CD14-positive monocyte (primary cell): ENCODE results near the gene PDE4D. TPM values are rescaled to one million over a fixed set of nuclear protein-coding genes. Genes with fewer than 3 reads are reported as not detected.

Experiments
- DNase-seq, 3 donors: peaks; one replicate each; pipeline ENCODE4 v3.0.0-alpha.2; 2011 to 2022
- H2AFZ ChIP-seq: 2 replicates; pipeline ENCODE4 v1.6.0; 2012; ENCODE audit warnings: mild to moderate bottlenecking, low read depth, low read length, inconsistent platforms; ENCODE audit not compliant: insufficient read depth, poor library complexity, severe bottlenecking
- H3K27ac ChIP-seq, 2 donors: 1 replicate in 1 of 2; 2 replicates in 1 of 2; pipeline ENCODE4 v1.5.1; 2012 to 2013; ENCODE audit warnings: low read length in 2 of 2, control low read depth in 1 of 2, inconsistent platforms in 1 of 2, low read depth in 1 of 2, mild to moderate bottlenecking in 1 of 2
- H3K27me3 ChIP-seq, 2 donors: one replicate each; pipeline versions ENCODE4 v1.6.0 to v1.6.1; 2011 to 2013; ENCODE audit warnings: low read length in 2 of 2; ENCODE audit not compliant: control insufficient read depth in 2 of 2, insufficient read depth in 2 of 2
- H3K36me3 ChIP-seq, 2 donors: replicated peaks in 1 of 2; 1 replicate in 1 of 2; 2 replicates in 1 of 2; pipeline versions ENCODE4 v1.5.1 to v1.6.1; 2012 to 2013; ENCODE audit warnings: low read length in 2 of 2, control low read depth in 1 of 2, inconsistent platforms in 1 of 2, mild to moderate bottlenecking in 1 of 2; ENCODE audit not compliant: insufficient read depth in 2 of 2, control insufficient read depth in 1 of 2
- H3K4me1 ChIP-seq, 2 donors: 1 replicate in 1 of 2; 2 replicates in 1 of 2; pipeline versions ENCODE4 v1.5.1 to v1.6.1; 2012 to 2013; ENCODE audit warnings: low read length in 2 of 2, control low read depth in 1 of 2, inconsistent platforms in 1 of 2, mild to moderate bottlenecking in 1 of 2, moderate library complexity in 1 of 2; ENCODE audit not compliant: insufficient read depth in 2 of 2, control insufficient read depth in 1 of 2
- H3K4me2 ChIP-seq: replicated peaks from 2 replicates; pipeline ENCODE3; 2012; ENCODE audit warnings: low read length, moderate library complexity, mild to moderate bottlenecking; ENCODE audit not compliant: poor library complexity, severe bottlenecking; ENCODE audit errors: extremely low read depth
- H3K4me3 ChIP-seq, 3 experiments: fragments of 200-600 bp in 1 of 3; sonication (generic) in 1 of 3; replicated peaks in 1 of 3; 1 replicate in 2 of 3; 2 replicates in 1 of 3; pipeline ENCODE4 v1.5.1; 2011 to 2013; ENCODE audit warnings: low read length in 3 of 3, mild to moderate bottlenecking in 3 of 3, control low read depth in 2 of 3, low read depth in 2 of 3, inconsistent platforms in 1 of 3, moderate library complexity in 1 of 3
- H3K79me2 ChIP-seq: 2 replicates; pipeline ENCODE4 v1.6.0; 2012; ENCODE audit warnings: mild to moderate bottlenecking, control low read depth, inconsistent platforms, low read length, moderate library complexity; ENCODE audit not compliant: insufficient read depth
- H3K9ac ChIP-seq: 2 replicates; pipeline ENCODE4 v1.6.0; 2017; ENCODE audit warnings: low read length, mild to moderate bottlenecking; ENCODE audit not compliant: insufficient read depth, poor library complexity, severe bottlenecking
- H3K9me3 ChIP-seq, 2 donors: replicated peaks in 1 of 2; 1 replicate in 1 of 2; 2 replicates in 1 of 2; pipeline versions ENCODE4 v1.5.1 to v1.6.1; 2012 to 2013; ENCODE audit warnings: low read length in 2 of 2, control low read depth in 1 of 2; ENCODE audit not compliant: control insufficient read depth in 1 of 2, insufficient read depth in 1 of 2
- H4K20me1 ChIP-seq: 2 replicates; pipeline ENCODE4 v1.6.0; 2012; ENCODE audit warnings: mild to moderate bottlenecking, low read length, control low read depth, moderate library complexity; ENCODE audit not compliant: insufficient read depth
- H3K27ac Mint-ChIP-seq, 7 donors: one replicate each; pipeline ENCODE4 v1.8.0; 2020; ENCODE audit warnings: mild to moderate bottlenecking in 7 of 7, mixed read lengths in 7 of 7, moderate library complexity in 6 of 7, inconsistent platforms in 2 of 7
- H3K27me3 Mint-ChIP-seq, 3 donors: one replicate each; pipeline ENCODE4 v1.8.0; 2021 to 2022; ENCODE audit warnings: low read depth in 3 of 3, mild to moderate bottlenecking in 3 of 3, mixed read lengths in 3 of 3, moderate library complexity in 3 of 3, inconsistent platforms in 1 of 3
- H3K36me3 Mint-ChIP-seq, 2 donors: one replicate each; pipeline ENCODE4 v1.8.0; 2020; ENCODE audit warnings: mixed read lengths in 2 of 2, inconsistent platforms in 1 of 2, mild to moderate bottlenecking in 1 of 2
- H3K4me1 Mint-ChIP-seq: one replicate; pipeline ENCODE4 v1.8.0; 2020; ENCODE audit warnings: mild to moderate bottlenecking, mixed read lengths
- H3K4me3 Mint-ChIP-seq, 2 donors: one replicate each; pipeline ENCODE4 v1.8.0; 2020; ENCODE audit warnings: mild to moderate bottlenecking in 2 of 2, mixed read lengths in 2 of 2, moderate library complexity in 1 of 2
- H3K9me3 Mint-ChIP-seq, 7 donors: one replicate each; pipeline ENCODE4 v1.8.0; 2020 to 2022; ENCODE audit warnings: mixed read lengths in 7 of 7, mild to moderate bottlenecking in 6 of 7, moderate library complexity in 6 of 7, inconsistent platforms in 2 of 7
- CTCF ChIP-seq: fragments of 200-600 bp; IDR thresholded peaks from one replicate; pipeline ENCODE4 v1.8.0; 2022; ENCODE audit warnings: antibody characterized with exemption, mild to moderate bottlenecking
- WGBS: methylation state at CpG from one replicate; pipeline ENCODE4 v1.1.5; 2013; ENCODE audit warnings: missing lambda C conversion rate; ENCODE audit not compliant: insufficient coverage; 5-methylcytosine and 5-hydroxymethylcytosine counted together
- intact Hi-C, 2 donors: fragments of 100-400 bp; cut with micrococcal nuclease; formaldehyde crosslinking; loops; one replicate each; pipeline versions ENCODE4 v1.15.0 to v1.15.1; 2023
- polyA plus RNA-seq, 3 donors: library from polyadenylated mRNA; depleted of rRNA in 1 of 3; unstranded in 2 of 3; stranded (reverse) in 1 of 3; fragments of 300-500 nt in 2 of 3; fragments of >200 nt in 1 of 3; fragmentation: Illumina TruSeq in 2 of 3; gene quantifications; 1 replicate in 2 of 3; 2 replicates in 1 of 3; pipeline ENCODE4 v1.2.3, GENCODE V29; 2012 to 2021

PDE4D gene
- polyA plus RNA-seq, 3 donors = 1.9 to 3.4 (median 2.8) TPM

- Histone ChIP-seq H4K20me1 (no peaks in the 10 kb centered on the region), H3K4me3 (no peak overlapping the region), H2AFZ (no peak overlapping the region), H3K79me2 (no peaks in the 10 kb centered on the region), H3K27ac (no peak overlapping the region), H3K9me3 (no peaks in the 10 kb centered on the region), H3K36me3 (no peaks in the 10 kb centered on the region), H3K4me2 (no peak overlapping the region), H3K9ac (no peak overlapping the region), H3K4me1 (no peaks in the 10 kb centered on the region), H3K27me3 (no peaks in the 10 kb centered on the region)
- intact Hi-C loops = no loop called here
- TF ChIP-seq CTCF = no peak
- no CpG with 5 or more reads among the region's 1 CpG for WGBS
- H3K36me3 Mint-ChIP-seq = peaks cover 15 to 17% of the 10 kb centered on the region in 2 donors
- no peak overlapping the region for H3K4me3 Mint-ChIP-seq
- no peak for DNase-seq
- no peak overlapping the region for H3K27ac Mint-ChIP-seq
- peaks cover 0 to 3% (median 0%) of the 10 kb centered on the region in 3 donors for H3K27me3 Mint-ChIP-seq
- no peaks in the 10 kb centered on the region for H3K4me1 Mint-ChIP-seq
- H3K9me3 Mint-ChIP-seq = no peaks in the 10 kb centered on the region
Measured at GRCh38 chr5:59212596-59212995, 680.9 kb downstream of the PDE4D start.

GRCh38 chr5:59209758-59210359, 683.7 kb downstream of the PDE4D start:
- Mint-ChIP-seq H3K4me1 (no peaks in the 10 kb centered on the region), H3K36me3 (peaks cover 13 to 15% of the 10 kb centered on the region in 2 donors), H3K27me3 (no peaks in the 10 kb centered on the region), H3K27ac (no peak overlapping the region), H3K4me3 (no peak overlapping the region), H3K9me3 (no peaks in the 10 kb centered on the region)
- no peaks in the 10 kb centered on the region for H3K27me3 ChIP-seq
- H4K20me1 ChIP-seq = no peaks in the 10 kb centered on the region
- no peaks in the 10 kb centered on the region for H3K36me3 ChIP-seq
- no peaks in the 10 kb centered on the region for H3K9me3 ChIP-seq
- H3K27ac ChIP-seq = no peak overlapping the region
- WGBS = no CpG with 5 or more reads among the region's 3 CpGs
- H3K4me1 ChIP-seq = no peaks in the 10 kb centered on the region
- H3K4me3 ChIP-seq = no peak overlapping the region
- no peak overlapping the region for H3K4me2 ChIP-seq
- no peak overlapping the region for H3K9ac ChIP-seq
- intact Hi-C loops = no loop called here
- no peak for TF ChIP-seq CTCF
- no peak for DNase-seq
- no peaks in the 10 kb centered on the region for H3K79me2 ChIP-seq
- no peak overlapping the region for H2AFZ ChIP-seq
